H4 (cell line): ENCODE results near the gene SNX27. TPM values are rescaled to one million over a fixed set of nuclear protein-coding genes. Genes with fewer than 3 reads are reported as not detected.

Experiments
- DNase-seq: peaks from one replicate; pipeline ENCODE4 v3.0.0-alpha.2; 2015; ENCODE audit warnings: low spot score
- total RNA-seq: library from RNA; depleted of rRNA; stranded (reverse); fragments of >200 nt; shearing (Covaris generic); gene quantifications from 2 replicates; pipeline ENCODE4 v1.2.3, GENCODE V29; 2014

SNX27 gene
- total RNA-seq, 1 experiment from 2014 or later = 17.7 TPM

DNA sequence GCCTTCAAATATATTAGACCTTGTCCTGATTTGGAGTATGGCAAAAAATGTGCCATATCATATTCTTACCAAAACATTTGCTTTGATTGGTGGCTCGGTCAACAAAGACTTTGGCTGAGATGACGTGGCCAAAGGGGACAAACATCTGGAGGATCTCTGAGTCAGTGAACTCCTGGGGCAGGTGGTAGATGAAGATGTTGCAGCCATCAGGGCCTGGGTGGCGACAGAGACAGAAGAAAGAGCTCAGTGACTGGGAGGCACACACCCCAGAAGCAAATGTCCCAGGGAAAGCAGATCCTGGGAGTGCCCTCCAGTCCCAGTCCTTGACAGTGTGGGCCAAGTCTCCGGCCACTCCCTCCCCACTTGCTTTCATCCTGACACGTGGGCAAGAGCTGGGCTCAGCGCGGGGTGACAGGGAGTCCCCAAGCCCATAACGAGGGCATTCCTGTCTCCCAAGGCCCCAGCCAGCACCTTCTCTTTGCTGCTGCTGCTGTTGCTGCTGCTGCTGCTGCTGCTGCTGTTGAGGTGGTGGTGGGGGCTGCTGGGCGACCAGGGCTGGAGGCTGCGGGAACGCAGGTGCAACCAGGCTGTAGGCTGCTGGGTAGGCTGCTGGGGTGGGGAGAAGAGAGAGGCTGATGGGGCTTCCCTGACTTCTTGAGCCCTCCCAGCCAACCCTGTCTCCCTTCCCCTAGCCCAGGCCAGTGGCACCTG lies 94.1 kb downstream of the SNX27 start:
- no peak for DNase-seq

DNA sequence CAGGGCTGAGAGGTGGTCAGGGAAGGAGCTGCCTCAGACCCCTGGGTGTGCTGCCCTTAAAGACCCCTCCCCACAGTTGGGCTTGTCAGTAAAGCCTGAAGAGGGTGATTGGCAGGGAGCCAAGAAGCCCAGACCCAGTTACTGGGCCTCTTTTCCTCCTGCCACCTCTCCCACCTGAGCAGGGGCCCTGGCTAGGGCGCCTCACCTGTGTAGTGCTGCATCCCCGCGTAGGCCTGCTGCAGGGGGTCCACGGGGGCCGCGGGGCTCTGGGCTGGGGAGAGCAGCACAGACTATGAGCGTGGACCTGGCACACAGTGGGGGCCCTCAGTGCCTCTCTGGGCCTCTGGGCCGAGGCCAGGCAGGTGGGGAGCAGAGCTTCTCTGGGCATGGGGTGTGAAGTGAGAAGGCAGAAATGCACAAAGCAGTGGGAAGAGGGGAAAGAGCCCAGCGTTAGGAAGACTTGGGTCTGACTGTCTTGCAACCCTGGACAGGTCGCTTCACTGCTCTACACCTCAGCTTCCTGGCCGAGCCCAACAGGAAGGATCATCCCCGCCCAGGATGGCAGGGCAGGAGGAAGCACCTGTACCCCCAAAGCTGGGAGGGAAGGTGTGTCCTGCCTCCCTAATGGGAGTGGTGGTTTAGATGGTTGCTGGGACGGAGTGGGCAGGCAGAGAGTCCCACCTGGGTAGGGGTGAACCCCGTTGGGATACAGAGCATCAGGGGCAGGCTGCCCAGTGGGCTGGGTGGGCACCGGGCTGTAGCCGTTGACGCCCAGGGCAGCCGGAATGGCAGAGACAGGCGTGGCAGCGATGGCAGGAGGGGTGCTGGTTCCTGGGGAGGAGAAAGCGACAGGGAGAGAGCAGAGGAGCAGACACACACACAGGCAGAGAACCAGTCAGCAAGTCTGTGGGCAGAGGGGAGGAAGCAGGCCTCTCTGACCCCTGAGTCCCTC lies 94.9 kb downstream of the SNX27 start:
- DNase-seq = no peak

DNA sequence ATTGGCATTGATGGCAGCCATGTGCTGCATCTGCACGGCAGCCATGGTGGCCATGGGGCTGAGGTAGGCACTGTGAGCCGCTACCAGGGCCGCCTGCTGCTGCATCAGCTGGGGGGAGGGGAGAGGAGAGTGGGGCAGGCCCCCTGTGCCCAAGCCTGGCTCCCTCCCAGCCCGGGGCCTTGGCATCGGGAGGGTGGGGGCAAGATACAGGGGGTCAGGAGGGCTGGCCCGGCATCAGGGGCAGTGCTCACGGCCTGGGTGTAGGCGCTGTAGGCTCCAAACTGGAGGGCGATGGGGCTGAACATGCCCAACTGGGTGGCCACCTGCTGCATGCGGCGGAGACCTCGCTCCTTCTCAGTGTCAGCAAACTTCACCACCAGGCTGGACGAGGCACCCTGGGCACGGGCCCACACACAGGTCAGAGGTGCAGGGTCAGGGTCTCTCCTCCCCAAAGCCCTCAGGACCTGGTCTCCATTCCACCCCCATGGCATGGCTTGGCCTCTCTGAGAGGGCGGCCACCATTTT lies 95.8 kb downstream of the SNX27 start:
- DNase-seq = no peak

DNA sequence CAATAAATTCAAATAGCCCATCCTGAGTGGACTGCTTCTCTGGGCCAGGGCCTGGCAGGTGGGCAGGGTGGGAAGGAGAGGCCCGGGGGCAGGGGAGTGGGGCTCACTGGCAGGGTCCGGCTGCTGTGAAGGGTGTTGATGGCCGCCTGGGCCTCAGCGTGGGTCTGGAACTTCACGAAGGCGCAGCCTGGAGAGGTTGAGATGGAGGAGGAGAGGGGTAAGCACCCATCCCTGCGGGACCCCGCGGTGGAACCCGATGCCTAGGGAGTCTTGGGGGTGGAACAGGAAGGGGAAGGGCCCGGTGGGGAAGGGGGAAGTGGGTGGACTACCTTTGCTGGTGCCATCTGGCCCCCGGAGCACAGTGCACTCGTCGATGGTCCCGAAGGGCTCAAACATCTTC lies 97.0 kb downstream of the SNX27 start:
- DNase-seq = no peak

GRCh38 chr1:151710187-151710840 lies 98.5 kb downstream of the SNX27 start:
- DNase-seq = no peak

DNA sequence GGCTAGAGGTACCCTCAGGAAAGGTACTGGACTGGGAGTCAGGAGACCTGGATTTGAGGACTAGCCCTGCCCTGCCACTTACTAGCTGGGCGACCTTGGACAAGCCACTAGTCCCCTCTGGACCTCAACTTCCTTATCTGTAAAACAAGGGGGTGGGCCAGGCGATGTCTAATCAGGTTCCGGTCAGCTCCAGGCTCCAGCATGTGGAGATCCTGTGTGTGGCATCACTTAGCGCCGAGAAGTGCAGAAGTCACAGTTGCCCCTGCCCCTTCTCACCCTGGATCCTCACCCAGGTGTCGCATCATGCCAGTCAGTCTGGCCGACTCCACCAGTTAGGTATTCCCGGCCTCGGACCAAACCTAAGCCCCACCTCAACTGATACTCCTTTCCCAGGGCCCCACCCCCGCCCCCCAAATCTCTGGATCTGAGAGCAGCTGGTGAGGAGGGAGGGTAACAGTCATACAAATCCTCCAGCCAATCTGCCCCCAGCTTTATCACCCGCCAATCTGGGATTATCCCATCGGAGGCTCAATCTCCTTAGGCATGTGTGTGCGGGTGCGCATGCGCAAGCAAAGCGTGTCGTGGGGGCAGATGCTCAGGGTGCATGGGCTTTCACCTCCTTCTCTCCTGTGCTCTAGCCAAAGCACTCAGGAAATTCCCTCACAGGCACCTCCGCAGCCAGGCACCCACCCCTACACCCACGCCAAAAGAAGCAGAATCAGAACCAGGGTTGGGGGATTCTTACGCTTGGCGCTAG lies 99.4 kb downstream of the SNX27 start:
- no peak for DNase-seq

DNA sequence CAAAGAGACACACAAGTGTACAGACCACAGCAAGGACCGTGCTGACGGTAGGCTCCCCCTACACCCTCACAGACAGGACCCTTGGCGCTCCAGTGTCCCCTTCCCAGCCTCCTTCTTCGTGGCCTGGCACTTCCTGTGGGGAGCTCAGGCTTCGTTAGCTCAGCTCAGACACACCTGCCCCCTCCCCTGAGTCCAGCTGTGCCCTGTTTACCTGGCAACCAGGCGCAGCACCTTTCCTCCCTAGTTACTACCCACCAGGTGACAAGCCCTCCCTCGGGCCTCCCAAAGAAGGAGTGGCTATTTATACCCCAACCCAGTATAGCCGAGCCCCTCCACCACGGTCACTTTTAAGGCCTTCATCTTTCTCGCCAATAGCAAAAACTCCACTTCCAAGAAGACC lies 100.1 kb downstream of the SNX27 start:
- no peak for DNase-seq

GRCh38 chr1:151713044-151713443 lies 101.2 kb downstream of the SNX27 start:
- DNase-seq = no peak

- DNase-seq = no peak
These were observed 102.0 kb downstream of the SNX27 start for GRCh38 chr1:151713874-151714273.

GRCh38 chr1:151714820-151715725 lies 103.2 kb downstream of the SNX27 start:
- no peak for DNase-seq

DNA sequence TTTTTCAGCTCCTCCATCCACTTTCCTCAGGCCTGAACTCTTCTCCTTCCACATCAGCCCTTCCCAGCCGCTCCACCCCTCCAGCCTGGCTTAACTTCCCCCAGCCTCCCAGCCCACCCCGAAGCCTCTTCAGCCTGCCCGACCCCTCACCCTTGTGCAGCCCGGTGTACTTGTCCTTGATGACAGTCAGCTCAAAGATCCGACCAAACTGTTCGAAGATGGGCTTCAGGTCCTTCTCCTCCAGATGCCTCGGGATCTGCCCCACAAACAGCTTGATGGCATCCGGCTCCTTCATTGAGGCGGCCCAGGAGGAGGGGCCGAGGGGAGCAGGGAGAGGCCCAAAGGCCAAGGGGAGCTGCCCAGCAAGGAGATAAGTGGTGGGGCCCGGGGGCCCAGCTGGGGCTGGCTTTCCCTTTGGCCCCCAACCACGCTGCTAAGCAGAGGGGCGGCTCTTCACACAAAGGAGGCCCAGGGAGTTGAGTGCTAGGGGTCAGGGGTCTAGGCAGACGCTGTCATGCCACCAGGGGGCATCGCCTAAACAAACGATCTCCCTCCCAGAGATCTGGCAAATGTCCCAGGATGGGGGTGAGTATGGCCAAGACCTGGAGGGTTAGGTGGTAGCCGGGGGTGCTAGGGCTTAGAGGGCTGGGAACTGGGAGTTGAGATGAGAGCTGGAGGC lies 104.0 kb downstream of the SNX27 start:
- DNase-seq = no peak

GRCh38 chr1:151716405-151716762 lies 104.5 kb downstream of the SNX27 start:
- no peak for DNase-seq

DNA sequence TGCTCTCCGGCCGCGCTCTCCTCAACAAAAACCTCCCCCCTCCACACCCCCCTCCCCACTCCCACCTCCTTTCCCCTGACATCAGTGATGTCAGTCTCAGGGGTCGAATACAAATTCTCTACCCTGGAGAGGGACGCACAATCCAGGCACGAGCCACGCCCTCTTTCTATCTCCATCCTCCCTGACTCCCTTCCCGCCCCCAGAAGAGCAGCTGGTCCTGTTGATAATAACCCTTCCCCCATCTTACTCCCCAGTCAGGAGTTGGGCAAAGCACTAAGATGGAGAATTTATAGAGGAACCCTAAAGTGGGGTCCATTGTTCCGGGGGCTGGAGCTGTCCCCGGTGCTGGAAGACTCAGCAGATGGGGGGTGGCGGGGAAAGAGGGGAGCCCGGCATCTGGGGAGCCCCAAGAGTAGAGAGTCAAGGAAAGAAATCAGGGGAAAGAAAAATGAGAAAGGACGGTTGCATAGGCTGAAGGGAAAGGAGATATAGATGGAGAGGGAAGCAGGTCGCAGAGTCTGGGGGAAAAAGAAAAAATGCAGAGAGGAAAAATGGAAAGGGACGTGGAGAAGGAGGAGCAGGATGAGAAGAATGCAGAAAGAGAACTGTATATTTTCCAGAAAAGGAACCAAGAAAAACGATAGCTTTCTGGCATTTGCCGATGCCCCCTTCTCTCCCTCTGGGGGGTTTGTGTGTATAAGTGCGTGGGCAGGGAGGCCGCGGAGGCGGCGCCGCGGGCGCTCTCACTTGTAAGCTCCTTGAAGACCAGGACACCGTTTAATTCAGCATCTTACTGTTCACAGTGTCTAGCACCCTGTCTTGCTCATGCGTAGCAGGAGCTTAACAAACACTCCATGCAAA lies 105.2 kb downstream of the SNX27 start, which contains the start of gene CELF3:
Gene CELF3, minus strand, starts transcription at position 33 of the 861 bp plus-strand sequence. CDS start 783 bp downstream, outside the sequence.
- DNase-seq = no peak

DNA sequence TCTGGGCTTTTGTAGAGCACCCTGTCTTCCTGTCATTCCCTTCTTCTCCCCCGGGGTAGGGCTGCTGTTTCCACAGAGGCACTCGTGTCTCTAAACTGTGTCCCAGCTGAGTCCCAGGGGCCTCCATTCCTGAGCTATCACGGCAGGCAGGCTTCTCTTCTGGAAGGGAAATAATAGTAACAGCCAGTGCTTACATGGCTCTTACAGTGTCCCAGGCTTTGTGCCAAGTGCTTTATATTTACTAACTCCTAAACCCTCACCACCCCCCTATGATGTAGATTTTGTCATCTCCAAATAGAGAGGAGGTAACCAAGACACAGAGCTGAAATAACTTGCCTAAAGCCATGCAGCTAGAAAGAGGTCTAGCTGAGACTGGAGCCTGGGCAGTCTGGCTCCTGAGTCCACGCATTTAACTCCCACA lies 106.2 kb downstream of the SNX27 start:
- no peak for DNase-seq

GRCh38 chr1:151718666-151719065 lies 106.8 kb downstream of the SNX27 start:
- no peak for DNase-seq

- no peak for DNase-seq
These were observed 108.3 kb downstream of the SNX27 start for GRCh38 chr1:151720125-151720524.

GRCh38 chr1:151720554-151720953 lies 108.7 kb downstream of the SNX27 start:
- DNase-seq = no peak

GRCh38 chr1:151720974-151721787 lies 109.3 kb downstream of the SNX27 start, which contains the start of gene RIIAD1:
Gene RIIAD1, plus strand, starts transcription at chr1:151721522. Its CDS starts 15 bp downstream, at chr1:151721537.
- no peak for DNase-seq
